ENCODE results near the gene ATP6V1F.

Gene ATP6V1F

GRCh38 chr7:128884561-128885369 lies 22.1 kb downstream of the ATP6V1F start:
- DNase-seq = no peak

- no peak for DNase-seq
Measured at GRCh38 chr7:128885370-128886187, 22.9 kb downstream of the ATP6V1F start.

GRCh38 chr7:128886391-128887168 lies 23.9 kb downstream of the ATP6V1F start:
- DNase-seq = no peak

GRCh38 chr7:128887169-128888038 lies 24.7 kb downstream of the ATP6V1F start:
- DNase-seq = no peak

GRCh38 chr7:128888039-128888755 lies 25.5 kb downstream of the ATP6V1F start:
- DNase-seq = no peak

GRCh38 chr7:128888756-128889095 lies 26.1 kb downstream of the ATP6V1F start:
- peak; percentile 67 for DNase-seq

GRCh38 chr7:128889121-128889520 lies 26.5 kb downstream of the ATP6V1F start:
- DNase-seq = no peak

GRCh38 chr7:128890306-128891109 lies 27.9 kb downstream of the ATP6V1F start:
- no peak for DNase-seq

- peak; percentile 63 for DNase-seq
Measured at GRCh38 chr7:128891110-128891941, 28.7 kb downstream of the ATP6V1F start.

- no peak for DNase-seq
Measured at GRCh38 chr7:128891942-128892269, 29.2 kb downstream of the ATP6V1F start.

- DNase-seq = no peak
Measured at GRCh38 chr7:128892521-128893250, 30.0 kb downstream of the ATP6V1F start.

GRCh38 chr7:128893251-128894100 lies 30.8 kb downstream of the ATP6V1F start:
- DNase-seq = no peak

GRCh38 chr7:128894101-128894440 lies 31.4 kb downstream of the ATP6V1F start:
- no peak for DNase-seq

GRCh38 chr7:128895320-128895719 lies 32.7 kb downstream of the ATP6V1F start:
- DNase-seq = no peak

- no peak for DNase-seq
Measured at GRCh38 chr7:128899392-128899791, 36.7 kb downstream of the ATP6V1F start.

- no peak for DNase-seq
Measured at GRCh38 chr7:128900237-128900636, 37.6 kb downstream of the ATP6V1F start.

- DNase-seq = no peak
Measured at GRCh38 chr7:128902761-128903585, 40.3 kb downstream of the ATP6V1F start.
